ENCODE results near the gene PROCA1.

Gene PROCA1

DNA sequence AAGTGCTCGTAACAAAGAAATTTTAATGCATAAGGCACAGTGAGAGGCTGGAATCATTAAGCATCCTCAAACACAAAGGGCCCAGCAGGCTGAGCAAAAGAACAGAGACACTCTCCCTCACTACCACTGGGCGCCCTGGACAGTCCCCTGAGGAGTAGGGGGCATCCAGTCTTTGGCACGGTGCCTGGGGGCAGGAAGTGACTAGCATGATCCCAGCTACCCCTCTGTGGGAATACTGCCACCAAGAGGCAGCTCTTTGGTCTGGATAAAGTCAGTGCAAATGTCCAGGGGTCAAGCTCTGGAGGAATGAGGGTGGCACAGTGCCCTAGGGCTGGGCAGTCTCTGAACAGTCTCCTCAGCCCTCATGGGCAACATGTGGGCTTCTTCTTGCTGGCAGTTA is 2.6 kb upstream of the PROCA1 start:
- Histone ChIP-seq H3K9me3 (ENCODE audit: control insufficient read depth, low read length) (no peaks in the 10 kb centered on the region), H3K4me1 (peaks cover 8% of the 10 kb centered on the region), H3K9ac (no peak overlapping the region), H3K27ac (no peak overlapping the region), H3K4me2 (ENCODE audit: low read length) (no peak overlapping the region), H2AFZ (no peak overlapping the region), H3K79me2 (no peaks in the 10 kb centered on the region), H3K27me3 (ENCODE audit: control insufficient read depth, insufficient read depth, low read length) (no peaks in the 10 kb centered on the region), H3K4me3 (ENCODE audit: low read depth, low read length) (no peak overlapping the region), H3K36me3 (ENCODE audit: control insufficient read depth, insufficient read depth, low read length) (no peaks in the 10 kb centered on the region)
- TF ChIP-seq, protein P1, sequence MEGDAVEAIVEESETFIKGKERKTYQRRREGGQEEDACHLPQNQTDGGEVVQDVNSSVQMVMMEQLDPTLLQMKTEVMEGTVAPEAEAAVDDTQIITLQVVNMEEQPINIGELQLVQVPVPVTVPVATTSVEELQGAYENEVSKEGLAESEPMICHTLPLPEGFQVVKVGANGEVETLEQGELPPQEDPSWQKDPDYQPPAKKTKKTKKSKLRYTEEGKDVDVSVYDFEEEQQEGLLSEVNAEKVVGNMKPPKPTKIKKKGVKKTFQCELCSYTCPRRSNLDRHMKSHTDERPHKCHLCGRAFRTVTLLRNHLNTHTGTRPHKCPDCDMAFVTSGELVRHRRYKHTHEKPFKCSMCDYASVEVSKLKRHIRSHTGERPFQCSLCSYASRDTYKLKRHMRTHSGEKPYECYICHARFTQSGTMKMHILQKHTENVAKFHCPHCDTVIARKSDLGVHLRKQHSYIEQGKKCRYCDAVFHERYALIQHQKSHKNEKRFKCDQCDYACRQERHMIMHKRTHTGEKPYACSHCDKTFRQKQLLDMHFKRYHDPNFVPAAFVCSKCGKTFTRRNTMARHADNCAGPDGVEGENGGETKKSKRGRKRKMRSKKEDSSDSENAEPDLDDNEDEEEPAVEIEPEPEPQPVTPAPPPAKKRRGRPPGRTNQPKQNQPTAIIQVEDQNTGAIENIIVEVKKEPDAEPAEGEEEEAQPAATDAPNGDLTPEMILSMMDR (IDR thresholded peaks at IDR 0.05), result no peak

DNA sequence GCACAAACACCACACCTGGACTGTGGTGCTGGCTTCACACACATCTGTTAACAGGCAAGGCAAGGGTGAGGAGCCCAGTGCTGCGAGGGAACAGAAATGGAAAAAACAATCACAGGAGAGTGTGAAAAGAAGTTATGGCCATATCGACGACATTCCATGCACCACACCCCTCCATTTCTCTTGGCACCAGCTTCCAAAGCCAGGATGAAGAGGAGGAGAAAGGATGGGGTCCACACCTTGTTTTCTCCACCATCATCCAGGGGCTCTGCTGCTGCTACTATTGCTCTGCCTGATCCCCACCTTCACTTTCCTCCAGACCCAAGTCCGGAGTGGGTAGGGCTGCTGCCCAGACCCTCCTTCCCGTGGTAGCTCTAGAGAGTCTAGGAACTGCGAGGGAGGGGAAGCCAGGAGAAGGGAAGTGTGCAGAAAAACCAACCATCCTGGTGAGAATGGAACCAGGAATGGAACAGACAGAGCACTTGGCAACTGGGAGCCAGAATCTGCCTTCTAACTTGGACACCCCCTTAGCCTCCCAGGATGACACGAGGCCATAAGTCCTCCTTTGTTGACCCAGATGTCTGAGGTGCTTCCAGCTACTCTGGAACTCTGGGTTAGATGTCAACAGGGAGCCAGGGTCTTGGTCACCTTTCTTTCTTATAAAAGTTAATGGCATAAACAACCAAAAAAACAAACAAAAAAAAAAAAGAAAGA is 1.2 kb upstream of the PROCA1 start:
- H3K4me3 ChIP-seq (ENCODE audit: low read depth, low read length), result no peak overlapping the region
- no peaks in the 10 kb centered on the region for H3K4me1 ChIP-seq
- H3K9me3 ChIP-seq (ENCODE audit: control insufficient read depth, low read length), result no peaks in the 10 kb centered on the region
- no peaks in the 10 kb centered on the region for H3K36me3 ChIP-seq (ENCODE audit: control insufficient read depth, insufficient read depth, low read length)
- TF ChIP-seq, protein P1 (IDR thresholded peaks at IDR 0.05), result no peak
- no peaks in the 10 kb centered on the region for H3K27me3 ChIP-seq (ENCODE audit: control insufficient read depth, insufficient read depth, low read length)
- no peak overlapping the region for H3K9ac ChIP-seq
- H3K27ac ChIP-seq, result no peak overlapping the region
- no peaks in the 10 kb centered on the region for H3K79me2 ChIP-seq
- H3K4me2 ChIP-seq (ENCODE audit: low read length), result no peak overlapping the region
- H2AFZ ChIP-seq, result no peak overlapping the region

DNA sequence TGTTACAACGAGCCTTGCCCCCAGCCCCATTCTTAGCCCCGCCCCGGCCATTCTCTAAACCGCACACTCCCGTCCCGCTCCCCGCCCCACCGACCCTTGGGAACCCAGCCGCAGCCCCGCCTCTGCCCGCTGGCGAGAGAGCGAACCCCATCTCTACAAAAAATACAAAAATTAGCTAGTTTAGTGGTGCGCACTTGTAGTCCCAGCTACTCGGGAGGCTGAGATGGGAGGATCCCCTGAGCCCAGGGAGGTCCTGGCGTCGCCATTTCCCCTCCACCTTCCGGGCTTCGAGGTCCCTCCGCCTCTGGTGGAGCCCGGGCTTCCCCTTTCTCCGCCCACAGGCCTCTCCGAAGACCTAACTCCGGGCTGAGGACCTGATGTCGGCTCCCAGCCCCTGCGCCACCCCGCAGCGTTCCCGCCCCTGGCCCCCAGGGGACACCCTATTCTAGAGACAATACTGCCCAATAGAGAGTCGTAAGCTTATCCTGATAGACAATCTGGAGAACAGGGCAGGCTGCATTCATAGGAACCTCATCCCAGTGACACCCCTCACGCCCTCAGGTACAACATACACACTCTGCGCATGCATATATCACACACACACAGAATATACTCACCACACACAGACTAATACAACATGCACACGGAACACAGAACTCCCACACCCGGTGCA is 480 bp upstream of the PROCA1 start:
- Histone ChIP-seq H3K27me3 (ENCODE audit: control insufficient read depth, insufficient read depth, low read length) (no peaks in the 10 kb centered on the region), H3K4me3 (ENCODE audit: low read depth, low read length) (peak overlapping the region; percentile 60), H3K36me3 (ENCODE audit: control insufficient read depth, insufficient read depth, low read length) (no peaks in the 10 kb centered on the region), H3K9me3 (ENCODE audit: control insufficient read depth, low read length) (no peaks in the 10 kb centered on the region), H3K27ac (no peak overlapping the region), H3K79me2 (no peaks in the 10 kb centered on the region), H2AFZ (no peak overlapping the region), H3K9ac (no peak overlapping the region), H3K4me1 (no peaks in the 10 kb centered on the region), H3K4me2 (ENCODE audit: low read length) (peak overlapping the region; percentile 67)
- TF ChIP-seq, protein P1 (IDR thresholded peaks at IDR 0.05), result no peak

DNA sequence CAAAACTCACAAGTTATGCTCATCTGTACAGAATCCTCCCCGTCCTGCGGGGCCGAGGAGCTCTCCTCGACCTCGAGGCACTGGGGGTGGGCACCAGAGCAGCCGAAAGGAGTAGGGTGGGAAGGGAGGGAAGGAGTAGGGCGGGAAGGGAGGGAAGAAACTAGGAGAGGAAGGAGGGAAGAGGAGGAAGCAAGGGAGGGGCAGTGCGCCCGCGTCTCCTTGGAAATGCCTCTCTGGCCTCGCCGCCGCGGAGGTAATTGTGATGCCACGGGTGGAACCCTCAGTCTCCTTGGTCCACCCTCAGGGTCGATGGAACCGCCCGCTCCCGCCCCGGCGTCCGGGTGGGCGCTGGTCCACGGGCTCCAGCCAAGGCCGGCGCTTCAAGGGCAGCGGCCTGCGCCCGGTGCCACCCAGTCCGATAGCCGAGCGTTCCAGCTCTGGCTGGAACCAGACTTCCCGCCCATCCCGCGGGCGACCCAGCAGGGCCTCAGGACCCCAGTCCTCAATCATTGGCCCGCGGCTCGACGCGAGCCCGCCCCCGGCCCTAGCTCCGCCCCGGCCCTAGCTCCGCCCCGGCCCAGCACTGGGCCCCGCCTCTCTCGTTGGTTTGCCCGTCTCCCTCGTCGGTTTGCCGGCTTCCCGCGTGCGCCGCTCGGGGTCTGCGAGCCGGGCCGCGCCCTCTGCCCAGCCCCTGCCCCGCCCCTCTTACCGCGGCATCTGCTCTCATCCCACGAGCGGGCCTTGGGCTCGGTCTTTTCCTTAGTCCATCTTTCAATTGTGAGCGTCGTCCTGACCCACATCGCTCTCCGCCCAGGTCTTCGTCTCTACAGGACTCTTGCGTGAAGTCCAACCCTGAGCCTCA is 596 bp downstream of the PROCA1 start:
- H3K4me1 ChIP-seq, result no peaks in the 10 kb centered on the region
- H3K36me3 ChIP-seq (ENCODE audit: control insufficient read depth, insufficient read depth, low read length), result no peaks in the 10 kb centered on the region
- peak overlapping the region; percentile 67 for H3K4me2 ChIP-seq (ENCODE audit: low read length)
- peak overlapping the region; percentile 94 for H2AFZ ChIP-seq
- H3K27ac ChIP-seq, result peak overlapping the region; percentile 51
- H3K9me3 ChIP-seq (ENCODE audit: control insufficient read depth, low read length), result no peaks in the 10 kb centered on the region
- TF ChIP-seq, protein P1 (IDR thresholded peaks at IDR 0.05), result peak; percentile 48
- no peaks in the 10 kb centered on the region for H3K79me2 ChIP-seq
- H3K4me3 ChIP-seq (ENCODE audit: low read depth, low read length), result peak overlapping the region; percentile 60
- H3K27me3 ChIP-seq (ENCODE audit: control insufficient read depth, insufficient read depth, low read length), result no peaks in the 10 kb centered on the region
- peak overlapping the region; percentile 30 for H3K9ac ChIP-seq
